HG02884 (cell line): ENCODE measurements around the gene CRCP.
"Not testable (repeated sequence)": the region's sequence is repeated elsewhere in the genome, so short reads cannot be mapped to it uniquely, and the experiment has no call there.

Experiments
- ATAC-seq: cut with Tn5 transposase; IDR thresholded peaks from one replicate; pipeline ENCODE4 v1.9.1; 2021; ENCODE audit warnings: mild to moderate bottlenecking, moderate library complexity; ENCODE audit not compliant: unreplicated experiment

Gene CRCP

DNA sequence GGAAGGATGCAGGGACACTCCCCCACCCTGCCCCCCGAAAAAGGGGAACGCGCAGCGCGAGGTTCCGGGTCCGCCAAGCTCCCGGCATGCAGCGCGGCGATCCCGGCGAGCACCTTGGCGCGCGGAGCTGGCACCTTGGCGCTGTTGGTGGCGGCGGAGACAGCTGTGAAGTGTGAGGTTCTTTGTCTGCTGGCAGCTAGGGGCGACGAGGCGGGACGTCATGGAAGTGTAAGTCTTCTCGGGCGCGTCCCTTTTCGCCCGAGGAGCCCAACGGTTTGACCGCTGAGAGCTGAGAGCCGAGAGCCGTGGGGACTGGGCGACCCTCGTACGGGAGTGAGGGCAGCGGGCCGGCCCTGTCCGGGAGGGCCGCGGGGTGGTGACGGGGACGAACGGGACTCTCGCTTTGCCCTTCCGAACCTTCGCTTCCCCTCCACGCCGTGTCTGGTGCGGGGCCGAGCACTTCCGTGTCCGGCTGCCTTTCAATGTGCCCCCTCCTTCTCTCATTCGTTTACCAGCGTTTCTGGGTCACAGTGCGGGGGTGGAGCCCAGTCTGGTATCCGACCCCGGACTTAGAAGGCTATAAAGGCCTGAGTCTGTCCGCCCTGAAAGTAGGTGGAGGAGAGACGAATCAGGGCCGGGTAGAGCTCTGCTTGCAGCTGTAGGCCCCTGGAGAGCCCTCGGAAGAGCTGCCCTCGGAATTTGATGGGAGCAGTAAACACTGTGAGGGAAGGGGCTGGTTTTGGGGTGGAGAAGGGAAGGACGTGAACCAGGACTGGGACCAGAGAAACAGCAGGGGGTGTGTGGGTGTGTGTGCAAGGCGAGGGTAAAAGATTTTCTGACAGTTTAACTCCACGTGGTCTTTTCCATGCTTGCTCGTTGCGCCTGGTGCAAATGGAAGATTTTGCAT is at the start of gene CRCP:
Gene CRCP (plus strand): TSS at position 105 of the 907 bp plus-strand sequence. CDS start 116 bp downstream, at position 221.
- peak; percentile 89 for ATAC-seq

DNA sequence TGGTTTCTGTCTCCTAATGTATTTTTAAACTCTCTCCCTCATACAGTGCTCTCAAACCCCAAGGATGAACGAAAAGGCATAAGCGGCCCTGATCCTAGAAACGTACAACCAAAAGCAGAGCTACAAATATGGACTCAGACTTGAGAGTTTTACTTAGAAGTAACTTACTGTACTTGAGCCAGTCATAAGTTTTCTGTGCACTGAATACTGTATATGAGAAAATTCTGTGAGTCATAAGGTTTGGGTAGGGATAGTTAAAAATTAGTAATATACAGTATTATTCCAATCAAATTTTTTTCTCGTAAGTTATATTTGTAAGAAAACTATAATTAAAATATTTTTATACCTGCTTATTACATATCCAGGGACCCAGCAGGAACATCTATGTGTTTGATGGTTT is 44.9 kb upstream of the CRCP start:
- ATAC-seq, result no peak

DNA sequence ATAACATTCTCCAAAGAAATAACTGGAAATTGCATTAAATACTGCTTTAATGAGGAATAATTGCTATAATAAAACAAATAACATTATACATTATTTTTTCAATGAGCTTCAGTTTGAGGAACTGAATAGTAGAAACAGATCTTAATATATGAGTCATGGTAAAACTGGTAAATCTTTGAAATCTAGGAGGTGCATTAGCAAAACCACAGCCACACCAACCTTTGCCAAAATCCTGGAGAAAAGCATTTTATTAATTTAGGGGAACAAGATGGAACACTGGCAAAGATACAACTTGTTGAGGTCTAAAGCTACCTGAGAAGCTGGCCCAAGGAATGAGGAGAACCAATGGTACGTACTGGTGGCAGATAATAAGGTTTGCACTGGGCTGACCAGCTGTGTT is 44.4 kb upstream of the CRCP start:
- no peak for ATAC-seq

DNA sequence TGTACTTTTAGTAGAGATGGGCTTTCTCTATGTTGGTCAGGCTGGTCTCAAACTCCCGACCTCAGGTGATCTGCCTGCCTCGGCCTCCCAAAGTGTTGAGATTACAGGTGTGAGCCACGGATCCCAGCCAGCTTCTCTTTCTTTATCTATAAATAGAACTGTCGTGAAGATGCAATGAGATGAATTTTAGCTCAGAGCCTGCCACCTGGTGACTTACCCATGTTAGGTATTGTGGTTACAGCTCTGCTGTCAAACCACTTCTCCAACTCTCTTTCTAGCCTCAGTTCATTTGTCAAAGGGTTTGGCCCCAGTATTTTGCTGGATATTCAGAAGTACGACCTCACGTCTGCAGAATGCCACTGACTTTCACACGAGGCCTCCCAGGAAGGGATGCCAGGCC is 42.4 kb upstream of the CRCP start:
- ATAC-seq, result not testable (repeated sequence)

DNA sequence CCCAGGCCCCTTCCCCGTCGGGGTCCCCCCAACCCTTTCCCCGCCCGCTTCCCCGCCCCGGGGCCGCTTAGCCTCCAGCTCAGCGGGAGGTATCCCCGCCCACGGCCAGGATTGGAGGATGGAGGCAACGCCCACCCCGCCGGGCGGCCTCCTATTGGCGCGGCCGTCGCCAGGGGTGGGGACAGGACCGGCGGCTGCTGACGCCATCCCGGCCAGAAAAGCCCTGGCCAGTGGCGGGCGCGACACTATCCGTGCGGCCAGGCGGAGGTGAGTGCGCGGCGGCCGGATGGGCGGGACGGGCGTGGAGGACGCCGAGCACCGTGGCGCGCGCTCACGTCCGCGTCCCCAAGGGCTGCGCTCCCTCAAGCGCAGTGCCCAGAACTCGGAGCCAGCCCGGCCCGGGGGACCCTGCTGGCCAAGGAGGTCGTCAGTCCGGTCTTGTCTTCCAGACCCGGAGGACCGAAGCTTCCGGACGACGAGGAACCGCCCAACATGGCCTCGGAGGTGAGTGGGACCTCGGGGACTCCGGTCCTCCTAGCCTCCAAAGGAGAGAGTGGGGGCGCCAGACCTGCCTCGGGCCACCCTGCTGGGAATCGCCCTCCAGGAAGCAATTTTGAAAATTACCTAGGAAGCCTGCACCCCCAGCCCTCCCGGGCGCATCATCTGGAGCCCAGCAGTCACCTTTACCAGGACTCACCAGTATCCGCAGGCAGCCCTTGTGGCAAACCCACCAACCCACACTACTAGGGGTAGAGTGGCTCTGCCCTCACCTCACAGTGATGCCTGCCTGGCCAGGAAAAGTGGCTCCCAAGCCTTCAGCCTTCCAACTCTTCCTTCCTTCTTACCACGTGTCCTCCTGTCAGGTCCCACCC is 38.8 kb upstream of the CRCP start, which contains the start of gene ASL:
Gene ASL (plus strand): TSS at position 230 of the 872 bp plus-strand sequence. CDS start 263 bp downstream, at position 493.
- ATAC-seq, result peak; percentile 99

DNA sequence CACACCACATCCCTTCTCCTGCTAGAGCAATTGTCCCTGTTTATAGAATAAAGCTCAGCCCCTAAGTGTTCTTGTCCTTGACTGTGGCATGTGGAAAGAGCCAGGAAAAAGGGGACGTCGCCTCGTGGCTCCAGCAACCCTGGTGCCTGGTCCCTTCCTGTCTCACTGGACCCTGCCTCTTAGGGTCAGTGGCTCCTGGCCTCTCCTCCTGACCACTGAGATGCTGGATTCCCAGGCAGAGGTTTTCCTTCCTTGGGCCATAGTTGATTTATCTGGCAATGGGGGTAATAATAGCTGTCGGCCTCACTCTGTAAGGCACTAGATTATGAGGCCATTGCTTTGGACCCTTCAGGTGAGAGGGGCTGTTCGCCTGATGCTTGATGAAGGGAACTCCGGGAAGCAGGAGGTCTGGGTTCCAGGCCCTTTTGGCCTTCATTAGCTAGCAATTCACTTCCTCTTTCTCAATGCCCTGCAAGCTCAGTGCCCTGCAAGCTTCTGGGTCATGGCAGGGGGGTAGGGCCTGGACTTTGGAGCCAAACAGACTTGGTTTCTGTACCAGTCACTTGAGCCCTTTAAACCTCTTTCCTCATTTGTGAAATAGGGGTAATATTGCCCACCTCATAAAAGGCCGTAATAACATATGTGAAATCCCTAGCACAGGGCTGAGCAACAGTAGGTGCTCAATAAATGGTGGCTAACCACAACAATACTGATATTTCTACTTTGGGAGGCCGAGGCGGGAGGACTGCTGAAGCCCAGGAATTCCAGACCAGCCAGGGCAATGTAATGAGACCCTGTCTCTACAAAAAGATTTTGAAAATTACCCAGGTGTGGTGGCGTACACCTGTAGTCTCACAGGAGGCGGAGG is 38.0 kb upstream of the CRCP start:
- ATAC-seq, result no peak

DNA sequence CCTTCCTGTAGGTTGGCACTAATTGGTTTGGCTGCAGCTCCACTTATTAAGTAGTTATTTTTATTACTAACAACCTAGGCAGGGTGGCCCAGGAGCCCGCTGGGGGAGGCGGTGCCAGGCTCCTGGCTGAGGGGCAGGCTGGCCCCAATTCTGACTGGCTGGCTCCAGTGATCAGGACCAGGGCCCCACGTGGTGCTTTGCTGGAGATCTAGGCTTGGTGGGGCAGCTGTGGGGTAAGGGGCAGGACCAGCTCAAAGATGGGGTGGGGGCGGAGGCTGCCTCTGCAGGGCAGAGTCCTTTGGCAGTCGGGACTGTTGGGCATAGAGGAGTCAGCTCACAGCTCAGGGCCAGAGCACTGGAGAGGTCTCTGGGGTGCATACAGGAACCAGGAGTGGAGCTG is 36.6 kb upstream of the CRCP start:
- no peak for ATAC-seq

DNA sequence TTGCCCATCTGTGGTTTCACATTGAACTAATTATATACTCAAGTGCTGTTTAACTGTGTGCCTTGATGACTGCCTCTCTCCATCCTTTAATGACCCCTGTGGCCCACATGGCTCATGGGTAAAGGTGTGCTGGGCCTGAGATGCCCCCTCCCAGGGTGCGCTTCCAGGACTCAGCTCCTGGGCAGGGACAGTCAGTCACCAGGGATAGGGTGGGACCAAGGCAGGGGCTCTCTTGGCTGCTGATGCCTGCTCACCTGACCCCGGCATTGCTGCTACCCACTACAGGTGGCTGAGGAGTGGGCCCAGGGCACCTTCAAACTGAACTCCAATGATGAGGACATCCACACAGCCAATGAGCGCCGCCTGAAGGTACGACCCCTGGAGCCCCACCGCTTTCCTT is 32.6 kb upstream of the CRCP start:
- no peak for ATAC-seq

DNA sequence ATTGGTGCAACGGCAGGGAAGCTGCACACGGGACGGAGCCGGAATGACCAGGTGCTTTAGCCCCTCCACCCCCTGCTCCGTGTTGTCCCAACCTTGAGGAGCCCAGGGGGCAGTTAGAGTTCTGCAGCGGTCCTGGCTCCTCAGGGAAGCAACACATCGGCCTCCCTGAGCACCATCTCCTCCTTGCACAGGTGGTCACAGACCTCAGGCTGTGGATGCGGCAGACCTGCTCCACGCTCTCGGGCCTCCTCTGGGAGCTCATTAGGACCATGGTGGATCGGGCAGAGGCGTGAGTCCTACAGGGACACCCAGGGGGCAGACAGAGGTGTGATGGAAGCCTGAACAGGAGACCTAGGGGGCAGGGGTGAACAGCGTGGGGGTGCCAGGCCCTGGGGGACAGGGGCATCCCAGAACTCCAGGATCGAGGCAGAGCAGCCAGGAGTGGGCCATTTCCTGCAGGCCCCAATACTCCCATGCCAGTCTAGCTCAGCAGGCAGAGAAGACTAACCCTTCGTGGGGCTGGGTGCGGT is 31.7 kb upstream of the CRCP start:
- no peak for ATAC-seq

DNA sequence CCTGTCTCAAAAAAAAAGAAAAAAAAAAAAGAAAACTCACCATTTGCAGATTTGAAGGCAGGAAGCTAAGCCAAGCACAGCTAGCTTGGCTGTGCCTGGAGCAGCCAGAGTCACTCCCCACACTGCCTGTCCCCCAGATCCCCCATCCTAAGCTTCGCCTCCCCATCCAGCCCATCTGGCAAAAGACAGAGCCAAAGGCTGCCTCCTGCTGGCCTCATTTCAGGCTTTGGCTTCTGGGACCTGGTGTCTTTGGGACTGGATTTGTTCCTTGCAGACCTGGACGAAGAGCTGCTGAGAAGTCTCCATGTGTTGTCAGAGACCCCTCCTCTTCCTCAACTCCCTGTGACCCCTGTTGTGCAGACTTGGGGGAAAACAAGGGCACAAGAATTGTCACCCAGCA is 31.0 kb upstream of the CRCP start:
- no peak for ATAC-seq

DNA sequence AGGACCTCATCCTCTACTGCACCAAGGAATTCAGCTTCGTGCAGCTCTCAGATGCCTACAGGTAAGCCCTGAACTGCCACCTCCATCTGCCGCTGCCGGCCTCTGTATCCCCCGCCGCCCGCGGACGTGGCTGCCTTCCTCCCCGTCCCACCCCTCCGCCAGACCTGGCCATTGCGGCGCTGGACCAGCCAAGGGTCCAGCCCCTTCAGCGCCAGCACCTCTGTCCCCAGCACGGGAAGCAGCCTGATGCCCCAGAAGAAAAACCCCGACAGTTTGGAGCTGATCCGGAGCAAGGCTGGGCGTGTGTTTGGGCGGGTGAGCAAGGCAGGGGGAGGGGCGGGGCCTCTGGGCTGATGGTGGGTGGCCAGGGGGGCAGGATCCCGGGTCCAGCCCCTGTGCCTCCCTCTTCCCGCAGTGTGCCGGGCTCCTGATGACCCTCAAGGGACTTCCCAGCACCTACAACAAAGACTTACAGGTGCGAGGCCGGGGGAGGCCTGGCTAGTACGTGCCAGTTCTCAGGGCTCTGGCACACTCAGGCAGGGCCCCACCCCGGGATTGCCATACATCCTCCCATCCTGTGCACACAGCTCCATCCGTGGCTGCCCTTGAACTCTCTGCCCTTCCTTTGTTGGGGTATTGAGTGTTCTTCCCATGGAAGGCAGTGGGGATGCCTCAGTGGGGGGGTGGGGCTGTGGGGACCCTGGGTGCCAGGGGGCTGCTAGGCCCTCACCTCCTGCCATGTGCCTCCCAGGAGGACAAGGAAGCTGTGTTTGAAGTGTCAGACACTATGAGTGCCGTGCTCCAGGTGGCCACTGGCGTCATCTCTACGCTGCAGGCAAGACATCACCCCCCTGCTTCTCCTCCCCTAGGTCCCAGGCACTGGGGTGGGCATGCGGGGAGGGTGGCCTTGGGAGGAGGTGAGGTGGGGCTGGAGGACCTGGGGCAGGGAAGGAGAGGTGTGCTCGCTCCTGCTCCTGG is 25.5 kb upstream of the CRCP start:
- ATAC-seq, result no peak

DNA sequence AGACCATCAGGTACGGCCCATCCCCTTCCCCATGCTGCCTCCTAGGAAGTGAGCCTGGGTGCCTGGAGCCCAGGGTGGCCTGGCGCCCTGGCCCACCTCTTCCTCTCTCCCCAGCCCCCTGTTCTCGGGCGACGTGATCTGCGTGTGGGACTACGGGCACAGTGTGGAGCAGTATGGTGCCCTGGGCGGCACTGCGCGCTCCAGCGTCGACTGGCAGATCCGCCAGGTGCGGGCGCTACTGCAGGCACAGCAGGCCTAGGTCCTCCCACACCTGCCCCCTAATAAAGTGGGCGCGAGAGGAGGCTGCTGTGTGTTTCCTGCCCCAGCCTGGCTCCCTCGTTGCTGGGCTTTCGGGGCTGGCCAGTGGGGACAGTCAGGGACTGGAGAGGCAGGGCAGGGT is 22.0 kb upstream of the CRCP start:
- no peak for ATAC-seq

DNA sequence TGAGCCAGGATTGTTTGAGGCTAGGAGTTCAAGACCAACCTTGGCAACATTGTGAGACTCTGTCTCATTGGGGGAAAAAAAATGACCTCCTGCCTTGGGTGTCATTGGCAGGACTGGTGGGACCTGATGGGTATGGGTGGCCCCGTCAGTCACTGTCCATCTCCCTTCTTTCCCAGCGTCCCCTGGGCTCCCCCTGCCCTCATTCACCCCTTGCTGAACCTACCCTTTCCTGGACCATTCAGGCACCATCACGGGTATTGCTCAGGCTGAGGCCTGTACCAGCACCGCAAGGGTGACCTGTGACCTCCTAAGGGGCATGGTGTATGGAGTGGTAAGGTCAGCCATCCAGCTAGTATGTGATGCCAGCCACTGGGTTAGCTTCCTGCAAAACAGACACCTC is 19.6 kb upstream of the CRCP start:
- no peak for ATAC-seq

DNA sequence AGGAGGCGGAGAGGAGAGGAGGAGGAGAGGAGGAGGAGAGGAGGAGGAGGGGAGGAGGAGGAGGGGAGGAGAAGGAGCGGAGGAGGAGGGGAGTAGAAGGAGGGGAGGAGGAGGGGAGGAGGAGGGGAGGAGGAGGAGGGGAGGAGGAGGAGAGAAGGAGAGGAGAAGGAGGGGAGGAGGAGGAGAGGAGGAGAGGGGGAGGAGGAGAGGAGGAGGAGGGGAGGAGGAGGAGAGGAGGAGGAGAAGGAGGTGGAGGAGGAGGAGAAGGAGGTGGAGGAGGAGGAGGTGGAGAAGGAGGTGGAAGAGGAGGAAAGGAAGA is 15.5 kb upstream of the CRCP start:
- no peak for ATAC-seq

DNA sequence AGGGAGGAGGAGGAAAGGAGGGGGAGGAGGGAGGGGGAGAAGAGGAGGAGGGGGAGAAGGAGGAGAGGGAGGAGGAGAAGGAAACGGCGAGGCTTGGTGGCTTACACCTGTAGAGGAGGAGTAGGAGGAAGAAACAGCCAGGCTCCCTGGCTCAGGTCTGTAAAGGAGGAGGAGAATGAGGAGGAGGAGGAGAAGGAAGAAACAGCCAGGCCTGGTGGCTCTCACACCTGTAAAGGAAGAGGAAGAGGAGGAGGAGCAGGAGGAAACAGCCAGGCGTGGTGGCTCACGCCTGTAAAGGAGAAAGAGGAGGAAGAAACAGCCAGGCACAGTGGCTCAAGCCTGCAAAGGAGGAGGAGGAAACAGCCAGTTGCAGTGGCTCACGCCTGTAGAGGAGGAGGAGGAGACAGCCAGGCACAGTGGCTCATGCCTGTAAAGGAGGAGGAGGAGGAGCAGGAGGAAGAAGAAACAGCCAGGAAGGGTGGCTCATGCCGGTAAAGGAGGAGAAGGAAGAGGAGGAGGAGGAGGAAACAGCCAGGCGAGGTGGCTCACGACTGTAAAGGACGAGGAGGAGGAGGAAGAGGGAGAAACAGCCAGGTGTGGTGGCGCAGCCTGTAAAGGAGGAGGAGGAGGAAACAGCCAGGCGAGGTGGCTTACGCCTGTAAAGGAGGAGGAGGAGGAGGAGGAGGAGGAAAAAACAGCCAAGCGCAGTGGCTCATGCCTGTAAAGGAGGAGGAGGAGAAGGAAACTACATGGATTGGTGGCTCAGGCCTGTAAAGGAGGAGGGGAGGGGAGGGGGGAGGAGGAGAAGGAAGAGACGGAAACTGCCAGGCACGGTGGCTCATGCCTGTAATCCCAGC is 14.9 kb upstream of the CRCP start:
- peak; percentile 69 for ATAC-seq

DNA sequence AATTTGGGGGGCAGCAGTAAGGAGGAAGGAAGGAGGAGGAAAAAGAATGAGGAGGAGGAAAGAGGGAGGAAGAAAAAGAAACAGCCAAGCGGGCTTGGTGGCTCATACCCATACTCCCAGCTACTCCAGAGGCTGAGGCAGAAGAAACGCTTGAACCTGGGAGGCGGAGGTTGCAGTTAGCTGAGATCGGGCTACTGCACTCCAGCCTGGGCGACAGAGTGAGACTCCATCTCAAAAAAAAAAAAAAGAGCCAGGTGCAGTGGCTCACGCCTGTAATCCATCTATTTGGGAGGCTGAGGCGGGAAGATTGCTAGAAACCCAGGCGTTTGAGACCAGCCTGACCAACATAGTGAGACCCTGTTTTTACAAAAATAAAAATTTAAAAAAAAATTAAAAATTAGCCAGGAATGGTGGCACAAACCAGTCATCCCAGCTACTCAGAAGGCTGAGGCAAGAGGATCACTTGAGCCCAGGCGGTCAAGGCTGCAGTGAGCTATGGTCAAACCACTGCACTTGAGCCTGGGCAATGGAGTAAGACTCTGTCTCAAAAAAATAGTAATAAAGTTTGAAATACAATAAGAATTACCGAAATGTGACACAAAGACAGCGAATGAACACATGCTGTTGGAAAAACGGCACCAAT is 14.1 kb upstream of the CRCP start:
- ATAC-seq, result peak; percentile 3

DNA sequence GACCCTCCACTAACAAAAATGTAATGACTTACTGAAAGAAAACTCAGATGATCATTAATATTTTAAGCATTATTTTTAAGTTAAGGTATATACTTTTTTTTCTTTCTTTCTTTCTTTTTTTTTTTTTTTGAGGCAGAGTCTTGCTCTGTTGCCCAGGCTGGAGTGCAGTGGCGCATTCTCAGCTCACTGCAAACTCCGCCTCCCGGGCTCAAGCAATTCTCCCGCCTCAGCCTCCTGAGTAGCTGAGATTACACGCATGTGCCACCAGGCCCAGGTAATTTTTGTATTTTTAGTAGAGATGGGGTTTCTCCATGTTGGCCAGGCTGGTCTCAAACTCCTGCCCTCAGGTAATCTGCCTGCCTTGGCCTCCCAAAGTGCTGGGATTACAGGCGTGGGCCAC is 12.5 kb upstream of the CRCP start:
- ATAC-seq, result not testable (repeated sequence)

DNA sequence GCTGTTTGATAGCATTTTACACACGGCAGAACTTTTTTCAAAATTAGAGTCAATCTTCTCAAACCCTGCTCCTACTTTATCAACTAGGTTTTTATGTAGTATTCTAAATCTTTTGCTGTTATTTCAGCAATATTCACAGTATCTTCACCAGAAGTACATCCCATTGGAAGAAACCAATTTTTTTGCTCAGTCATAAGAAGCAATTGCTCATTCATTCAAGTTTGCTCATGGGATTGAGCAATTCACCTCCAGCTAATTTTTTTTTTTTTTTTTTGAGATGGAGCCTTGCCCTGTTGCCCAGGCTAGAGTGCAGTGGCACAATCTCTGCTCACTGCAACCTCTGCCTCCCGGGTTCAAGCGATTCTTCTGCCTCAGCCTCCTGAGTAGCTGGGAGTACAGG is 10.7 kb upstream of the CRCP start:
- not testable (repeated sequence) for ATAC-seq
